ENCODE measurements around the gene PLPP3.

- TF ChIP-seq CTCF (IDR thresholded peaks at IDR 0.05): no peak
- no peak for TF ChIP-seq POLR2AphosphoS5 (IDR thresholded peaks at IDR 0.05; ENCODE audit: low read depth, low read length)
Measured at GRCh38 chr1:56469640-56470371, 109.6 kb downstream of the PLPP3 start.
